ENCODE data around the gene TRIM39. TPM values are rescaled to one million over a fixed set of nuclear protein-coding genes. Genes with fewer than 3 reads are reported as not detected.

TRIM39 gene
- total RNA-seq, 1 experiment from 2014 or later: 24.9 TPM

DNA sequence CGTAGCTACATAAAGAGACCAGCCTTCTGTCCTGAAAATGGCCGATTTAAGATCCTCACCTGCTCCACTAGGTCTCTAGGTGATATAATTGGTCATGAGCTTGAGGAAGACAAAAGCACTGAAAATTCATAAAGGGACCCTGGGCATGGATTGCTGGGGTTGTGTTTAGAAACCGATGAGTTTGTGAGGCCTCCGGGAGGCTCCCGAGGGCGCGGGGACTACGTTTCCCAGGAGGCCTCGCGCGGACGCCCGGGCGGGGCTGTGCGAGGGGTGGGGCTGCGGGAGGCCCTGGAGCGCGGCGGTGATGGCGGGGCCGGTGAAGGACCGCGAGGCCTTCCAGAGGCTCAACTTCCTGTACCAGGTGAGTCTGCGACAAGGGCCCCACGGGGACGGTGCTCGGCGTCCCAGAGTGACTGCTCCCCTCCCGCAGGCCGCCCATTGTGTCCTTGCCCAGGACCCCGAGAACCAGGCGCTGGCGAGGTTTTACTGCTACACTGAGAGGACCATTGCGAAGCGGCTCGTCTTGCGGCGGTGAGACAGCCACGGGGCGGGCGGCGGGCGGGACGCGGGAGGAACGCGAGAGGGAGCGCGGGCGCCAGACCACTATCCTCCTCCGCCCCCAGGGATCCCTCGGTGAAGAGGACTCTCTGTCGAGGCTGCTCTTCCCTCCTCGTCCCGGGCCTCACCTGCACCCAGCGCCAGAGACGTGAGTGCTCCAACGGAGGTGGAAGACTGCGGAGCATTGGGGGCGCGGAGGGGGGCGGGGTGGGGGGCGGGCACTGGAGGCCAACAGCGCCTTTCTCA, 18.3 kb downstream of the TRIM39 start, which contains the start of gene RPP21 (continued):
- TF ChIP-seq CREM (CRISPR knock-in tag; IDR thresholded peaks at IDR 0.05): no peak
- TF ChIP-seq NFATC4 (CRISPR knock-in tag; IDR thresholded peaks at IDR 0.05): peak; percentile 48; the same call in 1 of the 2 replicates
- TF ChIP-seq, protein P1, sequence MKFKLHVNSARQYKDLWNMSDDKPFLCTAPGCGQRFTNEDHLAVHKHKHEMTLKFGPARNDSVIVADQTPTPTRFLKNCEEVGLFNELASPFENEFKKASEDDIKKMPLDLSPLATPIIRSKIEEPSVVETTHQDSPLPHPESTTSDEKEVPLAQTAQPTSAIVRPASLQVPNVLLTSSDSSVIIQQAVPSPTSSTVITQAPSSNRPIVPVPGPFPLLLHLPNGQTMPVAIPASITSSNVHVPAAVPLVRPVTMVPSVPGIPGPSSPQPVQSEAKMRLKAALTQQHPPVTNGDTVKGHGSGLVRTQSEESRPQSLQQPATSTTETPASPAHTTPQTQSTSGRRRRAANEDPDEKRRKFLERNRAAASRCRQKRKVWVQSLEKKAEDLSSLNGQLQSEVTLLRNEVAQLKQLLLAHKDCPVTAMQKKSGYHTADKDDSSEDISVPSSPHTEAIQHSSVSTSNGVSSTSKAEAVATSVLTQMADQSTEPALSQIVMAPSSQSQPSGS (CRISPR knock-in tag; IDR thresholded peaks at IDR 0.05; ENCODE audit: borderline replicate concordance, low read depth): no peak
- TF ChIP-seq, protein P2, sequence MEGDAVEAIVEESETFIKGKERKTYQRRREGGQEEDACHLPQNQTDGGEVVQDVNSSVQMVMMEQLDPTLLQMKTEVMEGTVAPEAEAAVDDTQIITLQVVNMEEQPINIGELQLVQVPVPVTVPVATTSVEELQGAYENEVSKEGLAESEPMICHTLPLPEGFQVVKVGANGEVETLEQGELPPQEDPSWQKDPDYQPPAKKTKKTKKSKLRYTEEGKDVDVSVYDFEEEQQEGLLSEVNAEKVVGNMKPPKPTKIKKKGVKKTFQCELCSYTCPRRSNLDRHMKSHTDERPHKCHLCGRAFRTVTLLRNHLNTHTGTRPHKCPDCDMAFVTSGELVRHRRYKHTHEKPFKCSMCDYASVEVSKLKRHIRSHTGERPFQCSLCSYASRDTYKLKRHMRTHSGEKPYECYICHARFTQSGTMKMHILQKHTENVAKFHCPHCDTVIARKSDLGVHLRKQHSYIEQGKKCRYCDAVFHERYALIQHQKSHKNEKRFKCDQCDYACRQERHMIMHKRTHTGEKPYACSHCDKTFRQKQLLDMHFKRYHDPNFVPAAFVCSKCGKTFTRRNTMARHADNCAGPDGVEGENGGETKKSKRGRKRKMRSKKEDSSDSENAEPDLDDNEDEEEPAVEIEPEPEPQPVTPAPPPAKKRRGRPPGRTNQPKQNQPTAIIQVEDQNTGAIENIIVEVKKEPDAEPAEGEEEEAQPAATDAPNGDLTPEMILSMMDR (IDR thresholded peaks at IDR 0.05): no peak
- TF ChIP-seq, protein P3, sequence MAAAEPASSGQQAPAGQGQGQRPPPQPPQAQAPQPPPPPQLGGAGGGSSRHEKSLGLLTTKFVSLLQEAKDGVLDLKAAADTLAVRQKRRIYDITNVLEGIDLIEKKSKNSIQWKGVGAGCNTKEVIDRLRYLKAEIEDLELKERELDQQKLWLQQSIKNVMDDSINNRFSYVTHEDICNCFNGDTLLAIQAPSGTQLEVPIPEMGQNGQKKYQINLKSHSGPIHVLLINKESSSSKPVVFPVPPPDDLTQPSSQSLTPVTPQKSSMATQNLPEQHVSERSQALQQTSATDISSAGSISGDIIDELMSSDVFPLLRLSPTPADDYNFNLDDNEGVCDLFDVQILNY (CRISPR knock-in tag; IDR thresholded peaks at IDR 0.05): 0 out of 2 replicates have a peak, but pooled peaks have one; percentile 26
- peak; percentile 82 for TF ChIP-seq TEAD1 (CRISPR knock-in tag; IDR thresholded peaks at IDR 0.05)
- TF ChIP-seq, protein P4, sequence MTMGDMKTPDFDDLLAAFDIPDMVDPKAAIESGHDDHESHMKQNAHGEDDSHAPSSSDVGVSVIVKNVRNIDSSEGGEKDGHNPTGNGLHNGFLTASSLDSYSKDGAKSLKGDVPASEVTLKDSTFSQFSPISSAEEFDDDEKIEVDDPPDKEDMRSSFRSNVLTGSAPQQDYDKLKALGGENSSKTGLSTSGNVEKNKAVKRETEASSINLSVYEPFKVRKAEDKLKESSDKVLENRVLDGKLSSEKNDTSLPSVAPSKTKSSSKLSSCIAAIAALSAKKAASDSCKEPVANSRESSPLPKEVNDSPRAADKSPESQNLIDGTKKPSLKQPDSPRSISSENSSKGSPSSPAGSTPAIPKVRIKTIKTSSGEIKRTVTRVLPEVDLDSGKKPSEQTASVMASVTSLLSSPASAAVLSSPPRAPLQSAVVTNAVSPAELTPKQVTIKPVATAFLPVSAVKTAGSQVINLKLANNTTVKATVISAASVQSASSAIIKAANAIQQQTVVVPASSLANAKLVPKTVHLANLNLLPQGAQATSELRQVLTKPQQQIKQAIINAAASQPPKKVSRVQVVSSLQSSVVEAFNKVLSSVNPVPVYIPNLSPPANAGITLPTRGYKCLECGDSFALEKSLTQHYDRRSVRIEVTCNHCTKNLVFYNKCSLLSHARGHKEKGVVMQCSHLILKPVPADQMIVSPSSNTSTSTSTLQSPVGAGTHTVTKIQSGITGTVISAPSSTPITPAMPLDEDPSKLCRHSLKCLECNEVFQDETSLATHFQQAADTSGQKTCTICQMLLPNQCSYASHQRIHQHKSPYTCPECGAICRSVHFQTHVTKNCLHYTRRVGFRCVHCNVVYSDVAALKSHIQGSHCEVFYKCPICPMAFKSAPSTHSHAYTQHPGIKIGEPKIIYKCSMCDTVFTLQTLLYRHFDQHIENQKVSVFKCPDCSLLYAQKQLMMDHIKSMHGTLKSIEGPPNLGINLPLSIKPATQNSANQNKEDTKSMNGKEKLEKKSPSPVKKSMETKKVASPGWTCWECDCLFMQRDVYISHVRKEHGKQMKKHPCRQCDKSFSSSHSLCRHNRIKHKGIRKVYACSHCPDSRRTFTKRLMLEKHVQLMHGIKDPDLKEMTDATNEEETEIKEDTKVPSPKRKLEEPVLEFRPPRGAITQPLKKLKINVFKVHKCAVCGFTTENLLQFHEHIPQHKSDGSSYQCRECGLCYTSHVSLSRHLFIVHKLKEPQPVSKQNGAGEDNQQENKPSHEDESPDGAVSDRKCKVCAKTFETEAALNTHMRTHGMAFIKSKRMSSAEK (CRISPR knock-in tag; IDR thresholded peaks at IDR 0.05; ENCODE audit: borderline replicate concordance): 0 out of 2 replicates have a peak, but pooled peaks have one; percentile 35
- TF ChIP-seq, protein P5, sequence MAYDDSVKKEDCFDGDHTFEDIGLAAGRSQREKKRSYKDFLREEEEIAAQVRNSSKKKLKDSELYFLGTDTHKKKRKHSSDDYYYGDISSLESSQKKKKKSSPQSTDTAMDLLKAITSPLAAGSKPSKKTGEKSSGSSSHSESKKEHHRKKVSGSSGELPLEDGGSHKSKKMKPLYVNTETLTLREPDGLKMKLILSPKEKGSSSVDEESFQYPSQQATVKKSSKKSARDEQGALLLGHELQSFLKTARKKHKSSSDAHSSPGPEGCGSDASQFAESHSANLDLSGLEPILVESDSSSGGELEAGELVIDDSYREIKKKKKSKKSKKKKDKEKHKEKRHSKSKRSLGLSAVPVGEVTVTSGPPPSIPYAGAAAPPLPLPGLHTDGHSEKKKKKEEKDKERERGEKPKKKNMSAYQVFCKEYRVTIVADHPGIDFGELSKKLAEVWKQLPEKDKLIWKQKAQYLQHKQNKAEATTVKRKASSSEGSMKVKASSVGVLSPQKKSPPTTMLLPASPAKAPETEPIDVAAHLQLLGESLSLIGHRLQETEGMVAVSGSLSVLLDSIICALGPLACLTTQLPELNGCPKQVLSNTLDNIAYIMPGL (CRISPR knock-in tag; IDR thresholded peaks at IDR 0.05): 0 out of 2 replicates have a peak, but pooled peaks have one; percentile 51
- TF ChIP-seq RORB (CRISPR knock-in tag; IDR thresholded peaks at IDR 0.05): no peak
- TF ChIP-seq, protein P6, sequence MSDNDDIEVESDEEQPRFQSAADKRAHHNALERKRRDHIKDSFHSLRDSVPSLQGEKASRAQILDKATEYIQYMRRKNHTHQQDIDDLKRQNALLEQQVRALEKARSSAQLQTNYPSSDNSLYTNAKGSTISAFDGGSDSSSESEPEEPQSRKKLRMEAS (CRISPR knock-in tag; IDR thresholded peaks at IDR 0.05): peak; percentile 85
- TF ChIP-seq, protein P7, sequence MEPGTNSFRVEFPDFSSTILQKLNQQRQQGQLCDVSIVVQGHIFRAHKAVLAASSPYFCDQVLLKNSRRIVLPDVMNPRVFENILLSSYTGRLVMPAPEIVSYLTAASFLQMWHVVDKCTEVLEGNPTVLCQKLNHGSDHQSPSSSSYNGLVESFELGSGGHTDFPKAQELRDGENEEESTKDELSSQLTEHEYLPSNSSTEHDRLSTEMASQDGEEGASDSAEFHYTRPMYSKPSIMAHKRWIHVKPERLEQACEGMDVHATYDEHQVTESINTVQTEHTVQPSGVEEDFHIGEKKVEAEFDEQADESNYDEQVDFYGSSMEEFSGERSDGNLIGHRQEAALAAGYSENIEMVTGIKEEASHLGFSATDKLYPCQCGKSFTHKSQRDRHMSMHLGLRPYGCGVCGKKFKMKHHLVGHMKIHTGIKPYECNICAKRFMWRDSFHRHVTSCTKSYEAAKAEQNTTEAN (CRISPR knock-in tag; IDR thresholded peaks at IDR 0.05): no peak
- TF ChIP-seq JUN (CRISPR knock-in tag; IDR thresholded peaks at IDR 0.05): 0 out of 2 replicates have a peak, but pooled peaks have one; percentile 74
- peak; percentile 82 for TF ChIP-seq ZNF263 (CRISPR knock-in tag; IDR thresholded peaks at IDR 0.05; ENCODE audit: low read depth)
- TF ChIP-seq FOXJ3 (CRISPR knock-in tag; IDR thresholded peaks at IDR 0.05; ENCODE audit: borderline replicate concordance): no peak
- TF ChIP-seq, protein P8, sequence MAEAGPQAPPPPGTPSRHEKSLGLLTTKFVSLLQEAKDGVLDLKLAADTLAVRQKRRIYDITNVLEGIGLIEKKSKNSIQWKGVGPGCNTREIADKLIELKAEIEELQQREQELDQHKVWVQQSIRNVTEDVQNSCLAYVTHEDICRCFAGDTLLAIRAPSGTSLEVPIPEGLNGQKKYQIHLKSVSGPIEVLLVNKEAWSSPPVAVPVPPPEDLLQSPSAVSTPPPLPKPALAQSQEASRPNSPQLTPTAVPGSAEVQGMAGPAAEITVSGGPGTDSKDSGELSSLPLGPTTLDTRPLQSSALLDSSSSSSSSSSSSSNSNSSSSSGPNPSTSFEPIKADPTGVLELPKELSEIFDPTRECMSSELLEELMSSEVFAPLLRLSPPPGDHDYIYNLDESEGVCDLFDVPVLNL (CRISPR knock-in tag; IDR thresholded peaks at IDR 0.05; ENCODE audit: borderline replicate concordance, low read depth): no peak
- TF ChIP-seq, protein P9, sequence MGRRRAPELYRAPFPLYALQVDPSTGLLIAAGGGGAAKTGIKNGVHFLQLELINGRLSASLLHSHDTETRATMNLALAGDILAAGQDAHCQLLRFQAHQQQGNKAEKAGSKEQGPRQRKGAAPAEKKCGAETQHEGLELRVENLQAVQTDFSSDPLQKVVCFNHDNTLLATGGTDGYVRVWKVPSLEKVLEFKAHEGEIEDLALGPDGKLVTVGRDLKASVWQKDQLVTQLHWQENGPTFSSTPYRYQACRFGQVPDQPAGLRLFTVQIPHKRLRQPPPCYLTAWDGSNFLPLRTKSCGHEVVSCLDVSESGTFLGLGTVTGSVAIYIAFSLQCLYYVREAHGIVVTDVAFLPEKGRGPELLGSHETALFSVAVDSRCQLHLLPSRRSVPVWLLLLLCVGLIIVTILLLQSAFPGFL (CRISPR knock-in tag; IDR thresholded peaks at IDR 0.05; ENCODE audit: borderline replicate concordance): 0 out of 2 replicates have a peak, but pooled peaks have one; percentile 32
- TF ChIP-seq MXD4 (CRISPR knock-in tag; IDR thresholded peaks at IDR 0.05; ENCODE audit: borderline replicate concordance): no peak
- TF ChIP-seq, protein P10, sequence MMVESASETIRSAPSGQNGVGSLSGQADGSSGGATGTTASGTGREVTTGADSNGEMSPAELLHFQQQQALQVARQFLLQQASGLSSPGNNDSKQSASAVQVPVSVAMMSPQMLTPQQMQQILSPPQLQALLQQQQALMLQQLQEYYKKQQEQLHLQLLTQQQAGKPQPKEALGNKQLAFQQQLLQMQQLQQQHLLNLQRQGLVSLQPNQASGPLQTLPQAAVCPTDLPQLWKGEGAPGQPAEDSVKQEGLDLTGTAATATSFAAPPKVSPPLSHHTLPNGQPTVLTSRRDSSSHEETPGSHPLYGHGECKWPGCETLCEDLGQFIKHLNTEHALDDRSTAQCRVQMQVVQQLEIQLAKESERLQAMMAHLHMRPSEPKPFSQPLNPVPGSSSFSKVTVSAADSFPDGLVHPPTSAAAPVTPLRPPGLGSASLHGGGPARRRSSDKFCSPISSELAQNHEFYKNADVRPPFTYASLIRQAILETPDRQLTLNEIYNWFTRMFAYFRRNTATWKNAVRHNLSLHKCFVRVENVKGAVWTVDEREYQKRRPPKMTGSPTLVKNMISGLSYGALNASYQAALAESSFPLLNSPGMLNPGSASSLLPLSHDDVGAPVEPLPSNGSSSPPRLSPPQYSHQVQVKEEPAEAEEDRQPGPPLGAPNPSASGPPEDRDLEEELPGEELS (CRISPR knock-in tag; IDR thresholded peaks at IDR 0.05): no peak
- peak; percentile 53; the same call in 1 of the 2 replicates for TF ChIP-seq ESRRA (CRISPR knock-in tag; IDR thresholded peaks at IDR 0.05; ENCODE audit: borderline replicate concordance)
